DOHH2 (cell line): ENCODE measurements around the gene GALE.

Experiments used
- CTCF ChIP-seq: fragments of 200-600 bp; sonication (generic); IDR thresholded peaks from one replicate; pipeline ENCODE4 v1.5.1; 2014; ENCODE audit warnings: antibody characterized with exemption, mild to moderate bottlenecking, low read depth, low read length; ENCODE audit not compliant: poor library complexity, severe bottlenecking
- EZH2phosphoT487 ChIP-seq: fragments of 200-600 bp; sonication (generic); IDR thresholded peaks from 2 replicates; pipeline ENCODE4 v1.6.1; 2017; ENCODE audit warnings: borderline replicate concordance, mild to moderate bottlenecking, antibody characterized with exemption, low read length, moderate library complexity, mixed read lengths

GRCh38 chr1:23807453-23807852 is 6.9 kb upstream of the GALE start:
- TF ChIP-seq CTCF (no peak), EZH2phosphoT487 (no peak)
